Activated CD4-positive, CD25-positive, alpha-beta regulatory T cell treated with anti-CD3 and anti-CD28 coated beads, Interleukin-2, amount 50 U/mL, for 24 hours (primary cell): ENCODE results near the gene NUTM2D.
"Not testable (repeated sequence)": the region's sequence is repeated elsewhere in the genome, so short reads cannot be mapped to it uniquely, and the experiment has no call there.

Experiments
- ATAC-seq, 2 donors: fragments of 150-1000 bp; cut with Tn5 transposase; one replicate each; pipeline ENCODE4 v1.10.0; 2021; ENCODE audit warnings: mild to moderate bottlenecking in 1 of 2, moderate library complexity in 1 of 2

The NUTM2D gene

GRCh38 chr10:87357444-87357843 lies at the start of gene NUTM2D:
Gene NUTM2D (plus strand): TSS chr10:87357744. CDS start chr10:87358266, 522 bp downstream.
- not testable (repeated sequence) for ATAC-seq

- ATAC-seq, result not testable (repeated sequence)
These were observed 48.8 kb upstream of the NUTM2D start for GRCh38 chr10:87308702-87309101.

- not testable (repeated sequence) for ATAC-seq
These were observed 47.9 kb upstream of the NUTM2D start for GRCh38 chr10:87309657-87310056.

GRCh38 chr10:87311521-87311920 lies 46.0 kb upstream of the NUTM2D start:
- peak in 1 of 2 donors; percentile 38 for ATAC-seq

GRCh38 chr10:87313649-87314359 lies 43.7 kb upstream of the NUTM2D start:
- ATAC-seq, result not testable (repeated sequence)

- not testable (repeated sequence) for ATAC-seq
These were observed 43.1 kb upstream of the NUTM2D start for GRCh38 chr10:87314360-87314973.

GRCh38 chr10:87321505-87321904 lies 36.0 kb upstream of the NUTM2D start:
- peak in 1 of 2 donors; percentile 60 for ATAC-seq

GRCh38 chr10:87324559-87324958 lies 33.0 kb upstream of the NUTM2D start:
- ATAC-seq, result not testable (repeated sequence)

GRCh38 chr10:87327958-87328357 lies 29.6 kb upstream of the NUTM2D start:
- ATAC-seq, result not testable (repeated sequence)

GRCh38 chr10:87329131-87329530 lies 28.4 kb upstream of the NUTM2D start:
- ATAC-seq, result not testable (repeated sequence)

GRCh38 chr10:87332687-87333086 lies 24.9 kb upstream of the NUTM2D start:
- ATAC-seq, result not testable (repeated sequence)

GRCh38 chr10:87340411-87340810 lies 17.1 kb upstream of the NUTM2D start:
- ATAC-seq, result not testable (repeated sequence)

GRCh38 chr10:87341546-87342142 lies 15.9 kb upstream of the NUTM2D start:
- ATAC-seq, result peak in 1 of 2 donors; percentile 1

- peak; percentile 88 to 91 for ATAC-seq
These were observed 15.3 kb upstream of the NUTM2D start for GRCh38 chr10:87342249-87342710.

GRCh38 chr10:87342711-87343258 lies 14.8 kb upstream of the NUTM2D start:
- peak; percentile 80 to 81 for ATAC-seq

- not testable (repeated sequence) for ATAC-seq
These were observed 11.8 kb upstream of the NUTM2D start for GRCh38 chr10:87345743-87346142.

GRCh38 chr10:87350161-87350560 lies 7.4 kb upstream of the NUTM2D start:
- ATAC-seq, result not testable (repeated sequence)

GRCh38 chr10:87352825-87353224 lies 4.7 kb upstream of the NUTM2D start:
- not testable (repeated sequence) for ATAC-seq

- ATAC-seq, result not testable (repeated sequence)
These were observed 2.4 kb upstream of the NUTM2D start for GRCh38 chr10:87355110-87355509.

- ATAC-seq, result not testable (repeated sequence)
These were observed 615 bp downstream of the NUTM2D start for GRCh38 chr10:87358159-87358558.

GRCh38 chr10:87369514-87370112 lies 12.1 kb downstream of the NUTM2D start:
- ATAC-seq, result not testable (repeated sequence)

- not testable (repeated sequence) for ATAC-seq
These were observed 16.5 kb downstream of the NUTM2D start for GRCh38 chr10:87374091-87374490.

GRCh38 chr10:87379115-87379514 lies 21.6 kb downstream of the NUTM2D start:
- not testable (repeated sequence) for ATAC-seq
